RWPE2 (cell line): Measurements from ENCODE around the gene DYNC1LI2.

Experiments
- ATAC-seq: fragments of 200-7000 bp; cut with Tn5 transposase; 3 replicates; pipeline ENCODE4 v1.9.1; 2021; ENCODE audit warnings: low read depth
- DNase-seq: peaks from one replicate; pipeline ENCODE4 v3.0.0-alpha.2; 2020; ENCODE audit warnings: low spot score
- H3K27ac ChIP-seq: fragments of 450-650 bp; 2 replicates; pipeline ENCODE4 v1.5.1; 2017; ENCODE audit warnings: mild to moderate bottlenecking; ENCODE audit not compliant: poor library complexity, severe bottlenecking
- H3K27me3 ChIP-seq: fragments of 250-450 bp; sonication (Bioruptor Pico); 2 replicates; pipeline ENCODE4 v1.5.1; 2021; ENCODE audit warnings: mild to moderate bottlenecking, moderate library complexity; ENCODE audit not compliant: insufficient read depth, poor library complexity, severe bottlenecking
- H3K36me3 ChIP-seq: fragments of 250-450 bp; sonication (Bioruptor Pico); 2 replicates; pipeline ENCODE4 v1.5.1; 2020; ENCODE audit warnings: low read depth, mild to moderate bottlenecking, moderate library complexity
- H3K4me1 ChIP-seq: fragments of 250-450 bp; sonication (Bioruptor Pico); 2 replicates; pipeline ENCODE4 v1.5.1; 2021; ENCODE audit warnings: mild to moderate bottlenecking, moderate library complexity; ENCODE audit not compliant: insufficient read depth, poor library complexity, severe bottlenecking
- H3K4me3 ChIP-seq: fragments of 250-450 bp; sonication (Bioruptor Pico); 2 replicates; pipeline ENCODE4 v1.5.1; 2021; ENCODE audit warnings: mild to moderate bottlenecking, moderate library complexity; ENCODE audit not compliant: severe bottlenecking
- H3K9me3 ChIP-seq: fragments of 250-450 bp; sonication (Bioruptor Pico); 2 replicates; pipeline ENCODE4 v1.5.1; 2021; ENCODE audit warnings: mild to moderate bottlenecking, moderate library complexity; ENCODE audit not compliant: severe bottlenecking
- CTCF ChIP-seq: fragments of 450-650 bp; IDR thresholded peaks from one replicate; pipeline ENCODE4 v1.5.1; 2017; ENCODE audit warnings: mild to moderate bottlenecking, moderate library complexity; ENCODE audit not compliant: poor library complexity, severe bottlenecking

The DYNC1LI2 gene

DNA sequence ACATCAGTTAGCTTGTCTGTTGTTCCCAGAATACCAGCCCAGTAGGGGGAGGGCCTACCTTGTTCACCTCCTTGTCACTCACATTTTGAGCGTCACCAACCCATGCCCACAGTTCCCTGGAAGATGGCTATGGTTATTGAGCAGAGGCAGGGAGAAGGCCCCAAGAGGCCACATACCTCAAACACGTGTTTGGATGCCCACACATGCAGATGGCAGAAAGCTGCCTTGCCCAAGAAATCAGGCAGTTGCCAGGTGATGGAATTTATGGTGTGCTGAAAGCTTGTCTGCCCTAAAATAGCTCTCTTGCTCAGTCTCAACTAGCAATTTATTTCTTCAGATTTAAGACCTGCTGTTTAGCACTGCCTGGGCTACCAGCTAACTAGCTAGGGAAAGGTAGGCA, 38.3 kb downstream of the DYNC1LI2 start:
- Histone ChIP-seq H3K36me3 (no peaks in the 10 kb centered on the region), H3K9me3 (peaks cover 7% of the 10 kb centered on the region), H3K27me3 (no peaks in the 10 kb centered on the region), H3K4me3 (no peak overlapping the region), H3K27ac (no peak overlapping the region), H3K4me1 (peaks cover 15% of the 10 kb centered on the region)
- DNase-seq (no peak), ATAC-seq (no peak)
- no peak for TF ChIP-seq CTCF

DNA sequence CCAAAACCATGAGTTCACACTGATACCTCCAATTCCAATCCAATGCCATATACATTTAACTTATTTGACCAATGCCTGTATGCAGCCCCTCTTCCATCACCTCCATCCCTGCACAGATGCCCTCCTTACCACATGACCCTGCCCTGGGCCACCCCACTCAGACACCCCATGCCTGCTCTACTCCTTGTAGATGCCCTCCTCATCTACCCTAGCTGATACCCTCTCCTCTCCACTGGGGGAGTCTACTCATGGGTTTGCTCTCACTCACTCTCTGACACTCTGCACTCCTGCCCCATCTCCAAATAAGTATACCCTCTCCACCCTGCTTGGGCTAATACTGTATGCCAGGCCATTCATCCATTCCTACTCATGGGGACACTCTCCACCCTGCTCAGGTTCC, 38.9 kb downstream of the DYNC1LI2 start:
- DNase-seq, result no peak
- Histone ChIP-seq H3K9me3 (peaks cover 7% of the 10 kb centered on the region), H3K36me3 (no peaks in the 10 kb centered on the region), H3K27ac (no peak overlapping the region), H3K4me1 (peaks cover 10% of the 10 kb centered on the region), H3K4me3 (no peak overlapping the region), H3K27me3 (no peaks in the 10 kb centered on the region)
- ATAC-seq, result peak; percentile 16; the same call in 2 of the 3 replicates
- TF ChIP-seq CTCF, result no peak

DNA sequence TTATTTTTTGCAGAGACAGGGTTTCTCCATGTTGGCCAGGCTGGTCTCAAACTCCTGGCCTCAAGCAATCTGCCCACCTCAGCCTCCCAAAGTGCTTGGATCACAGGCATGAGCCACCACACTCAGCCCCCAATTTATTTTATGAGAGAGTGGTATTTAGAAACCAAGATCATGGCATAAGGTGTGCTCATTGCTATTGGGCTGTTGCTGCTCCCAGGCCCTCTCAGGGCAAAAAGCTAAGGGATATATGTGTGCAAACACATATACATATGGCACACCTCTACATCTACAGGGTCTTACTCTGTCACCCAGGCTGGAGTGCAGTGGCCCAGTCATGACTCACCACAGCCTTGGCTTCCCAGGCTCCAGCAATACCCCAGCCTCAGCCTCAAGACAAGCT, 39.8 kb downstream of the DYNC1LI2 start:
- Histone ChIP-seq H3K4me3 (no peak overlapping the region), H3K36me3 (no peaks in the 10 kb centered on the region), H3K4me1 (peaks cover 9% of the 10 kb centered on the region), H3K9me3 (peaks cover 7% of the 10 kb centered on the region), H3K27ac (no peak overlapping the region), H3K27me3 (no peaks in the 10 kb centered on the region)
- ATAC-seq (no peak), DNase-seq (no peak)
- no peak for TF ChIP-seq CTCF

GRCh38 chr16:66706506-66706880, 44.9 kb downstream of the DYNC1LI2 start:
- ATAC-seq, result no peak
- Histone ChIP-seq H3K9me3 (peaks cover 4% of the 10 kb centered on the region), H3K36me3 (no peaks in the 10 kb centered on the region)

More at GRCh38 chr16:66706506-66706880, 44.9 kb downstream of the DYNC1LI2 start:
- Histone ChIP-seq H3K27ac (no peak overlapping the region), H3K27me3 (no peaks in the 10 kb centered on the region), H3K4me3 (no peak overlapping the region), H3K4me1 (no peaks in the 10 kb centered on the region)
- TF ChIP-seq CTCF, result no peak
- DNase-seq, result no peak
